ENCODE measurements around the gene CEPT1.

Gene CEPT1

DNA sequence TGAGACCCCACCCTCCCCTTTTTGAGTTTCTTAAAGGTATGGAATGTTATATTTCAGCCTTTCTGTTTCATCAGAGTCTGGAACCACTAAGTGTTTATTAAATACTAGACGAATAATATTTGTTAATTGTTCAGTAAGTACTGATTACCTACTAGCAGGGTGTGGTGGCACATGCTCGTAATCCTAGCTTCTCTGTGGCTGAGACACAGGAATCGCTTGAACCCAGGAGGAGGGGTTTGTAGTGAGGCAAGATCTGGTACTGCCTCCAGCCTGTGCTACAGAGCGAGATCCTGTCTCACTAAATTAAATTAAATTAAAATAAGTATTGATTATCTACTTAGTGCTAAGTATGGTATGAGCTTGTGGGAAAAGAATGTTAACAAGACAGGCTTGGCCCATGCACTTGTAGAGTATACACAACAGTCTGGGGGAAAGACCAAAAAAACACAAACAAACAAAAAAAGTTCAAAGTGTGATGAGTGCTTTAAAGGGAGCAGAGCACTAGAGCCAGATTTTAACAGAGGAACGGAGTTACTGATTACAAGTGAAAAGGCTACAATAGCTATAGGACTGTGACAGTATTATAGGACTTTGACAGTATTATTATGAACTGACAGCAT, 2.4 kb downstream of the CEPT1 start:
- no peak for DNase-seq (ENCODE audit: extremely low spot score)
- no peak for TF ChIP-seq SP1 (IDR thresholded peaks at IDR 0.05)
- TF ChIP-seq ZNF384 (IDR thresholded peaks at IDR 0.05), result no peak
- TF ChIP-seq BHLHE40 (IDR thresholded peaks at IDR 0.05; ENCODE audit: borderline replicate concordance), result no peak
- TF ChIP-seq NFRKB (IDR thresholded peaks at IDR 0.05), result no peak
- no peak for TF ChIP-seq SUZ12 (IDR thresholded peaks at IDR 0.05)
- no peak for TF ChIP-seq LEF1 (IDR thresholded peaks at IDR 0.05; ENCODE audit: borderline replicate concordance)
- TF ChIP-seq FOXA1 (IDR thresholded peaks at IDR 0.05), result no peak
- no peak for TF ChIP-seq CTBP1 (IDR thresholded peaks at IDR 0.05; ENCODE audit: borderline replicate concordance)
- no peak for TF ChIP-seq ARNT (IDR thresholded peaks at IDR 0.05)
- no peak for TF ChIP-seq FOXM1 (IDR thresholded peaks at IDR 0.05; ENCODE audit: borderline replicate concordance)
- TF ChIP-seq, protein P1, sequence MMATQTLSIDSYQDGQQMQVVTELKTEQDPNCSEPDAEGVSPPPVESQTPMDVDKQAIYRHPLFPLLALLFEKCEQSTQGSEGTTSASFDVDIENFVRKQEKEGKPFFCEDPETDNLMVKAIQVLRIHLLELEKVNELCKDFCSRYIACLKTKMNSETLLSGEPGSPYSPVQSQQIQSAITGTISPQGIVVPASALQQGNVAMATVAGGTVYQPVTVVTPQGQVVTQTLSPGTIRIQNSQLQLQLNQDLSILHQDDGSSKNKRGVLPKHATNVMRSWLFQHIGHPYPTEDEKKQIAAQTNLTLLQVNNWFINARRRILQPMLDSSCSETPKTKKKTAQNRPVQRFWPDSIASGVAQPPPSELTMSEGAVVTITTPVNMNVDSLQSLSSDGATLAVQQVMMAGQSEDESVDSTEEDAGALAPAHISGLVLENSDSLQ (IDR thresholded peaks at IDR 0.05), result no peak
- TF ChIP-seq FOXK2 (IDR thresholded peaks at IDR 0.05), result no peak
- no peak for TF ChIP-seq TARDBP (IDR thresholded peaks at IDR 0.05)
- POLR2A ChIA-PET, result interaction anchor here (1.1 kb wide), 1 partner anchor 11 kb away, joined by 3 read pairs; no protein-coding TSS in a partner anchor
- CTCF ChIA-PET, result no interaction called here

DNA sequence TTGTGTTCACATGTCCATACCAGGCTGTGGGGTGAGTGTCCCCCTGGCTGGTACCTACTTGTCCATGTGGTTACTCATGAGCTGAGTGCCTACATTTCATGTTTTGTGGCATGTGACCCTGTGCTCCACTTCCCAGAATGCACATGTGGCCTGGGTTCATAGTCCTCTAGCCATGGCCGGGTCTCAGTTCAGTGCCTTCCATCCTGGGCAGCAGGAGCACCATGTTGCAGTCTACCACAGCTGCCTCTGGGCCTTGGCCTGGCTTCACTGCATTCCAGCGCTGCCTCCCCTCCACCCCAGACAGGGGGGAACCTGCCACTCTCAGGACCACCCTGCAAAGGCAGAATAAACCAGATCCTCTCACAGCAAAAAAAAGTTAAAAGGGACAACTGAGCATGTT, 5.5 kb downstream of the CEPT1 start:
- CTCF ChIA-PET, result no interaction called here
- POLR2A ChIA-PET, result no interaction called here
- DNase-seq (ENCODE audit: extremely low spot score), result no peak
- TF ChIP-seq ZNF384 (IDR thresholded peaks at IDR 0.05), result no peak

DNA sequence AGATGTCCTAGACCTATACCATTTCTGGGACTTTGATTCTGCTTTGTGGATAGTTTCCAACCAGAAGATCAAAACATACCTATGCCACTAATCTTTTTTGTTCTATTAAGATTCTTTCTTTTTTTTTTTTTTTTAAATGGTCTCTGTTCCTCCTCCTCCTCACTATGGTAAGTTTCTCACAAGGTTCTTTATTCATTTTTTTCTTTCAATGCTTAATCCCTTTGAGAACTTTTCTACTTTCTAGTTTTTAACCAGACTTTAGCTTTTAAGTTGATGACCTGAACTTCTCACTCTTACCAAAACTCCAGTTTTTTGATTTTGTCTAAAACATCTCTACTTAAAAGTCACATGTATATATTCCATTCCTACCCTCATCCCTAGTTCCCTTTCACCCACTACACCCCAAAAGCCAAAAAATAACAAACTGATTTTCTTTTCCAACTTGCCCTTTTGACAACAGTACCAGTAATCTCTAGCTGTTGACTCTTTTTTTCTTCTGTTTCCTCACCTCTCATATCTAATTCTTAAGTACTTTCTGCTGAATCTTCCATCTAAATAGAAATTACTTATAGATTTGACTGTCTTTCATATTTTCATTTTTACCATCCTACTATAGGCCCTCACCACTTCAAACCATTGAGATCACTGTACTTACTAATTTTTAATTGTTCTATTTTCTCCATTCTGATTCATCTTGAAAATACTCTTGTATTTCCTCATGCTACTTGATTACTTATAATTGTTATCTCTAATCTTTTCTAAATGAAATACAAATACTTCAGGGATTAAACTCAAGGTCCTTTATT, 6.1 kb downstream of the CEPT1 start:
- TF ChIP-seq BHLHE40 (IDR thresholded peaks at IDR 0.05; ENCODE audit: borderline replicate concordance) (no peak), ARNT (IDR thresholded peaks at IDR 0.05) (no peak), LEF1 (IDR thresholded peaks at IDR 0.05; ENCODE audit: borderline replicate concordance) (no peak), ZNF384 (IDR thresholded peaks at IDR 0.05) (no peak), FOXM1 (IDR thresholded peaks at IDR 0.05; ENCODE audit: borderline replicate concordance) (no peak), FOXA1 (IDR thresholded peaks at IDR 0.05) (no peak), ELF4 (IDR thresholded peaks at IDR 0.05) (no peak), FOXK2 (IDR thresholded peaks at IDR 0.05) (no peak), L3MBTL2 (conservative IDR thresholded peaks at IDR 0.05) (no peak), NFRKB (IDR thresholded peaks at IDR 0.05) (no peak), SP1 (IDR thresholded peaks at IDR 0.05) (no peak), SUZ12 (IDR thresholded peaks at IDR 0.05) (no peak), CTBP1 (IDR thresholded peaks at IDR 0.05; ENCODE audit: borderline replicate concordance) (no peak)
- TF ChIP-seq, protein P1 (IDR thresholded peaks at IDR 0.05), result no peak
- CTCF ChIA-PET, result no interaction called here
- POLR2A ChIA-PET, result no interaction called here
- no peak for DNase-seq (ENCODE audit: extremely low spot score)

DNA sequence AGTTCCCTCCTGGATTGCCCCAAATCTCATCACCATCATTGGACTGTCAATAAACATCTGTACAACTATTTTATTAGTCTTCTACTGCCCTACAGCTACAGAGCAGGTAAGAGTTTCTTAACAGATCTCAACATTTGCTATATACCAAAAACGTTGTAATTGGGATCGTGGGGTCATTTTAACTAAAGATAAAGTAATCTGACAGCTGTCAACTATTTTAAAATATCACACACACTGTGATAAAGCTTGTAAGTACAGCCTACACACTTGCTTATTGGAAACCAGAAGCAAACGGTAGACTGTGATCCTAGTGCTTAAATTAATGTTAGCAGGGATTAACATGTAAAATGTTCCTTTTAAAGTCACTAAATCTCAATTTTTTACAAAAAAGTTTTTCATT, 7.9 kb downstream of the CEPT1 start:
- TF ChIP-seq TARDBP (IDR thresholded peaks at IDR 0.05), result no peak
- TF ChIP-seq SUZ12 (IDR thresholded peaks at IDR 0.05), result no peak
- no peak for TF ChIP-seq ZNF384 (IDR thresholded peaks at IDR 0.05)
- no peak for TF ChIP-seq SP1 (IDR thresholded peaks at IDR 0.05)
- POLR2A ChIA-PET, result no interaction called here
- CTCF ChIA-PET, result no interaction called here
- DNase-seq (ENCODE audit: extremely low spot score), result no peak

DNA sequence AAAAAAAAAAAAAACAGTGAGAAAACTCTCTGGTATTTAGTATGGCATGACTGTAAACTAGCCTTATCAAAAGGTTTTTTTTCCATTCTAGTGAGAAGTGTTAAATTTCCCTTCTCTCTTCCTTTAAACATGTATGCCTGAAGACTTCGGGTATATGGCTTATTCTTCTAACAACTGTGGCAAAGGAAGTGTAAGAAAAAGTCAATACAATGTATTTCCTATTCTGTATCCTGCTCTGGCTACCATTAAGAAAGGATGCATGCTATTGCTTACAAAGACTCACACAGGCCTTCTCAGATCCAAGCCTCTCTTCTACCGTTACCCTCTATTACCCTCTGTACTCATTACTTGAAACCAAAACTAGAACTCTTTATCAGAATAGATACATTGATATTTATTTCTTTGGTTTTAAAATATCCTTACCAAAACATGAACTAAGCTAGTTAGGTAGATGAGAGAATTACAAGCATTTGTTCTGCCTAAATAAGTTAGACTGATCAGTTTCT, 8.4 kb downstream of the CEPT1 start:
- ChIA-PET POLR2A (no interaction called here), CTCF (no interaction called here)
- TF ChIP-seq BHLHE40 (IDR thresholded peaks at IDR 0.05; ENCODE audit: borderline replicate concordance) (no peak), ARNT (IDR thresholded peaks at IDR 0.05) (no peak), L3MBTL2 (conservative IDR thresholded peaks at IDR 0.05) (no peak), ELF4 (IDR thresholded peaks at IDR 0.05) (no peak), ZNF384 (IDR thresholded peaks at IDR 0.05) (no peak), NFRKB (IDR thresholded peaks at IDR 0.05) (no peak), TARDBP (IDR thresholded peaks at IDR 0.05) (no peak), LEF1 (IDR thresholded peaks at IDR 0.05; ENCODE audit: borderline replicate concordance) (no peak), FOXM1 (IDR thresholded peaks at IDR 0.05; ENCODE audit: borderline replicate concordance) (no peak), FOXK2 (IDR thresholded peaks at IDR 0.05) (no peak), FOXA1 (IDR thresholded peaks at IDR 0.05) (no peak)
- TF ChIP-seq, protein P1 (IDR thresholded peaks at IDR 0.05), result no peak
- no peak for DNase-seq (ENCODE audit: extremely low spot score)

DNA sequence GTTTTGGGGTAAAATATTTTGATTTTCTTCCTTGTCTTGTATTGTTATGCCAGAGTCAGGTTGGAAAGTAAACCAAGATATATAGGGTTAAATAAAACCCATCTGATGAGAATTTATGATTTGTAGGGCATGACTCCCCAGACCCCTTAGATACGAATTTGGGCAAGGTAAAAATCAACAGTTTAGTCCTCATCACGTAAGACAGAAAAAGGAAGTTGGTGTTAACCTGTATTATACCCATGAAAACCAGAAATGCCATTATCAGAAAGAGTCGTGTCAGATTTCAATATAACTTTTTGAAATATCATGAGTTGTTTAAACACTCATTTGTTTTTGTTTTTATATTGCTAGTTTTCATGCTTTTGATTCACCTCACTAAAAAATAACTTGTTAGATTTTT, 11.8 kb downstream of the CEPT1 start:
- ChIA-PET POLR2A (no interaction called here), CTCF (no interaction called here)
- TF ChIP-seq TARDBP (IDR thresholded peaks at IDR 0.05) (no peak), FOXM1 (IDR thresholded peaks at IDR 0.05; ENCODE audit: borderline replicate concordance) (no peak), NFRKB (IDR thresholded peaks at IDR 0.05) (no peak), FOXA1 (IDR thresholded peaks at IDR 0.05) (no peak), BHLHE40 (IDR thresholded peaks at IDR 0.05; ENCODE audit: borderline replicate concordance) (no peak), L3MBTL2 (conservative IDR thresholded peaks at IDR 0.05) (no peak), ELF4 (IDR thresholded peaks at IDR 0.05) (no peak), HDGF (IDR thresholded peaks at IDR 0.05; ENCODE audit: borderline replicate concordance) (no peak), LEF1 (IDR thresholded peaks at IDR 0.05; ENCODE audit: borderline replicate concordance) (no peak), FOXK2 (IDR thresholded peaks at IDR 0.05) (no peak)

More for the DNA sequence above, 11.8 kb downstream of the CEPT1 start:
- no peak for DNase-seq (ENCODE audit: extremely low spot score)
